HepG2 (cell line): ENCODE results near the gene NARS2. TPM values are rescaled to one million over a fixed set of nuclear protein-coding genes. Genes with fewer than 3 reads are reported as not detected.

Experiments used
- ATF7-NPFF ChIP-seq: sonication (generic); formaldehyde crosslinking; IDR thresholded peaks from 2 replicates; pipeline ENCODE4 v1.8.1; 2023; ENCODE audit warnings: mild to moderate bottlenecking, low read depth, missing genetic modification reagents, moderate library complexity
- GTF3A ChIP-seq: sonication (generic); formaldehyde crosslinking; conservative IDR thresholded peaks from 2 replicates; pipeline ENCODE4 v1.4.0; 2020; ENCODE audit warnings: mild to moderate bottlenecking, missing genetic modification reagents
- HNRNPK ChIP-seq: fragments of 200-400 bp; formaldehyde crosslinking; IDR thresholded peaks from 2 replicates; pipeline ENCODE4 v1.6.1; 2018; ENCODE audit warnings: low read length, low read depth, moderate library complexity, mild to moderate bottlenecking; ENCODE audit not compliant: poor library complexity, severe bottlenecking
- KDM4B ChIP-seq: sonication (generic); formaldehyde crosslinking; IDR thresholded peaks from 2 replicates; pipeline ENCODE4 v1.4.0; 2020; ENCODE audit warnings: missing genetic modification reagents
- MTF2 ChIP-seq: sonication (generic); formaldehyde crosslinking; IDR thresholded peaks from 2 replicates; pipeline ENCODE4 v1.5.0; 2020; ENCODE audit warnings: missing genetic modification reagents, borderline replicate concordance
- NFYC ChIP-seq: IDR thresholded peaks from 2 replicates; pipeline ENCODE4 v1.6.1; 2016; ENCODE audit warnings: missing genetic modification reagents, missing compliant biosample characterization
- PAWR ChIP-seq: sonication (generic); formaldehyde crosslinking; IDR thresholded peaks from 2 replicates; pipeline ENCODE4 v1.4.0; 2020; ENCODE audit warnings: missing genetic modification reagents, mild to moderate bottlenecking, borderline replicate concordance
- POLR2A ChIP-seq, 2 experiments: IDR thresholded peaks; 2 replicates each; pipeline ENCODE4 v1.6.1; 2011; ENCODE audit warnings: low read depth in 2 of 2, low read length in 2 of 2, mild to moderate bottlenecking in 1 of 2, moderate library complexity in 1 of 2; ENCODE audit not compliant: insufficient read depth in 1 of 2
- RFXAP ChIP-seq: sonication (generic); formaldehyde crosslinking; IDR thresholded peaks from 2 replicates; pipeline ENCODE4 v1.4.0; 2020; ENCODE audit warnings: missing genetic modification reagents, borderline replicate concordance
- TBX3 ChIP-seq: fragments of 450-650 bp; IDR thresholded peaks from 2 replicates; pipeline ENCODE4 v1.6.1; 2017; ENCODE audit warnings: antibody characterized with exemption, mild to moderate bottlenecking, inconsistent platforms, borderline replicate concordance
- ZBTB46 ChIP-seq: sonication (generic); formaldehyde crosslinking; IDR thresholded peaks from 2 replicates; pipeline ENCODE4 v1.4.0; 2020; ENCODE audit warnings: mild to moderate bottlenecking, missing genetic modification reagents, borderline replicate concordance
- ZNF34 ChIP-seq: sonication (generic); formaldehyde crosslinking; IDR thresholded peaks from 2 replicates; pipeline ENCODE4 v1.4.0; 2020; ENCODE audit warnings: mild to moderate bottlenecking, missing genetic modification reagents, borderline replicate concordance
- ZNF563 ChIP-seq: sonication (generic); formaldehyde crosslinking; IDR thresholded peaks from 2 replicates; pipeline ENCODE4 v1.8.0; 2022; ENCODE audit warnings: mild to moderate bottlenecking, moderate library complexity, missing genetic modification reagents
- polyA plus RNA-seq, 8 experiments: library from polyadenylated mRNA; depleted of rRNA in 3 of 8; stranded (reverse) in 7 of 8; unstranded in 1 of 8; fragments of >200 nt; fragmentation: Illumina TruSeq in 4 of 8; extraction: Trizol in 4 of 8; gene quantifications; 2 replicates each; pipeline versions ENCODE4 v1.2.1 to v1.2.3, GENCODE V29; 2011 to 2016; ENCODE audit warnings: low read depth in 4 of 8, missing spikeins in 1 of 8, mixed read lengths in 1 of 8; ENCODE audit not compliant: insufficient read depth in 1 of 8
- total RNA-seq, 5 experiments: library from RNA; depleted of rRNA; stranded (reverse); fragments of >200 nt; fragmentation: Illumina TruSeq; extraction: Trizol; gene quantifications; 2 replicates each; pipeline ENCODE4 v1.2.3, GENCODE V29; 2016; ENCODE audit warnings: low read depth in 1 of 5
- TF ChIP-seq, protein P1 (sequence below): sonication (generic); formaldehyde crosslinking; IDR thresholded peaks from 2 replicates; pipeline ENCODE4 v1.8.1; 2023; ENCODE audit warnings: mild to moderate bottlenecking, missing genetic modification reagents, borderline replicate concordance
- TF ChIP-seq, protein P2 (sequence below): IDR thresholded peaks from 2 replicates; pipeline ENCODE4 v1.6.1; 2016; ENCODE audit warnings: control low read depth
- TF ChIP-seq, protein P3 (sequence below), 2 experiments: fragments of 450-650 bp in 1 of 2; sonication (generic) in 1 of 2; formaldehyde crosslinking in 1 of 2; IDR thresholded peaks; 2 replicates each; pipeline versions ENCODE4 v1.6.1 to v1.8.0; 2016 to 2022; ENCODE audit warnings: antibody characterized with exemption in 1 of 2, mild to moderate bottlenecking in 1 of 2, missing genetic modification reagents in 1 of 2

NARS2 gene
- total and polyA plus RNA-seq, 2 of the 13 experiments (the other 11 are each of a cell fraction or from before 2014, with no cell fraction given), result 45.9 to 65.0 TPM

DNA sequence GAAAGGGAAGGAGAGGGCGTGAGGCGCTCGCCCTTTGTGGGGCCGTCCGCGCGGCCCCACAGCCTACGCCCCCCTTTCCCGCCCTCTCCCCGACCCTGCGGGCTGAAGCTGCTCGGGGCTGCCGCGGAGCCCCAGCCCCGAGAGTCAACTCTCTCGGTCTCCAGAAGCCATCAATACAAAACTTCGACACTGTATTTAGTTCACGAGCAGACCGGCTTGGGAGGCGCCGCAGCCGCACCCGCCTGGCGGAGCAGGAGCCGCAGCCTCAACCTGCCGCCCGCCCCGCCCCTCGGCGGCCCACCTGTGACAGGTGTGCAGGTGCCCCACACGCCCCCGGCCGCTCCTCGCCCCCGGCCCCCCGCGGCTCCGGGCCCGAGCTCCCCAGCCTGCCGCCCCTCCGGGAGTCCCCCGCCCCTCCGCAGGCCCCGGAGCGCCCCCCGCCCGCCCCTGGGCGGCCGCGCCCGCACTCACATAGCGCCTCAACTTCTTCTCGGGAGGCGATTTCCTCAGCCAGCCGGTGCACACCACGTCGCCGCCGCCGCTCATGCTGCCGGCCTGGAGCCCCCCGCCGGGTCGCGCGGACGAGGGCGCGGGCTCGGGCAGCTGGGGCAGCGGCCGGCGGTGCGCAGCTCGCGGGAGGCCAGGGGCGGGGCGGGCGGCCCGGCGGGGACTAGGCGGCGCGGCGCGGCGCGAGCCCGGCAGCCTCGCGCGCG is 157.3 kb downstream of the NARS2 start, which contains the start of gene GAB2 (continued):
- 0 out of 2 replicates have a peak, but pooled peaks have one; percentile 18 for TF ChIP-seq ZNF563 (CRISPR knock-in tag)
- no peak for TF ChIP-seq KDM4B (CRISPR knock-in tag)
- no peak for TF ChIP-seq RFXAP (CRISPR knock-in tag)
- no peak for TF ChIP-seq TBX3
- TF ChIP-seq PAWR (CRISPR knock-in tag), result no peak
- TF ChIP-seq, protein P1, sequence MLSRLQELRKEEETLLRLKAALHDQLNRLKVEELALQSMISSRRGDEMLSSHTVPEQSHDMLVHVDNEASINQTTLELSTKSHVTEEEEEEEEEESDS (CRISPR knock-in tag), result no peak
- TF ChIP-seq POLR2A (IDR thresholded peaks at IDR 0.05; ENCODE audit: insufficient read depth in 1 of 2, low read depth in 2 of 2, low read length in 2 of 2), result 0 out of 4 replicates have a peak, but pooled peaks of 1 of the 2 experiments have one; percentile 1
- no peak for TF ChIP-seq NFYC (CRISPR knock-in tag)
- no peak for TF ChIP-seq GTF3A (CRISPR knock-in tag)
- TF ChIP-seq, protein P2, sequence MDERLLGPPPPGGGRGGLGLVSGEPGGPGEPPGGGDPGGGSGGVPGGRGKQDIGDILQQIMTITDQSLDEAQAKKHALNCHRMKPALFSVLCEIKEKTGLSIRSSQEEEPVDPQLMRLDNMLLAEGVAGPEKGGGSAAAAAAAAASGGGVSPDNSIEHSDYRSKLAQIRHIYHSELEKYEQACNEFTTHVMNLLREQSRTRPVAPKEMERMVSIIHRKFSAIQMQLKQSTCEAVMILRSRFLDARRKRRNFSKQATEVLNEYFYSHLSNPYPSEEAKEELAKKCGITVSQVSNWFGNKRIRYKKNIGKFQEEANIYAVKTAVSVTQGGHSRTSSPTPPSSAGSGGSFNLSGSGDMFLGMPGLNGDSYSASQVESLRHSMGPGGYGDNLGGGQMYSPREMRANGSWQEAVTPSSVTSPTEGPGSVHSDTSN, result no peak
- no peak for TF ChIP-seq MTF2 (CRISPR knock-in tag)
- TF ChIP-seq, protein P3, sequence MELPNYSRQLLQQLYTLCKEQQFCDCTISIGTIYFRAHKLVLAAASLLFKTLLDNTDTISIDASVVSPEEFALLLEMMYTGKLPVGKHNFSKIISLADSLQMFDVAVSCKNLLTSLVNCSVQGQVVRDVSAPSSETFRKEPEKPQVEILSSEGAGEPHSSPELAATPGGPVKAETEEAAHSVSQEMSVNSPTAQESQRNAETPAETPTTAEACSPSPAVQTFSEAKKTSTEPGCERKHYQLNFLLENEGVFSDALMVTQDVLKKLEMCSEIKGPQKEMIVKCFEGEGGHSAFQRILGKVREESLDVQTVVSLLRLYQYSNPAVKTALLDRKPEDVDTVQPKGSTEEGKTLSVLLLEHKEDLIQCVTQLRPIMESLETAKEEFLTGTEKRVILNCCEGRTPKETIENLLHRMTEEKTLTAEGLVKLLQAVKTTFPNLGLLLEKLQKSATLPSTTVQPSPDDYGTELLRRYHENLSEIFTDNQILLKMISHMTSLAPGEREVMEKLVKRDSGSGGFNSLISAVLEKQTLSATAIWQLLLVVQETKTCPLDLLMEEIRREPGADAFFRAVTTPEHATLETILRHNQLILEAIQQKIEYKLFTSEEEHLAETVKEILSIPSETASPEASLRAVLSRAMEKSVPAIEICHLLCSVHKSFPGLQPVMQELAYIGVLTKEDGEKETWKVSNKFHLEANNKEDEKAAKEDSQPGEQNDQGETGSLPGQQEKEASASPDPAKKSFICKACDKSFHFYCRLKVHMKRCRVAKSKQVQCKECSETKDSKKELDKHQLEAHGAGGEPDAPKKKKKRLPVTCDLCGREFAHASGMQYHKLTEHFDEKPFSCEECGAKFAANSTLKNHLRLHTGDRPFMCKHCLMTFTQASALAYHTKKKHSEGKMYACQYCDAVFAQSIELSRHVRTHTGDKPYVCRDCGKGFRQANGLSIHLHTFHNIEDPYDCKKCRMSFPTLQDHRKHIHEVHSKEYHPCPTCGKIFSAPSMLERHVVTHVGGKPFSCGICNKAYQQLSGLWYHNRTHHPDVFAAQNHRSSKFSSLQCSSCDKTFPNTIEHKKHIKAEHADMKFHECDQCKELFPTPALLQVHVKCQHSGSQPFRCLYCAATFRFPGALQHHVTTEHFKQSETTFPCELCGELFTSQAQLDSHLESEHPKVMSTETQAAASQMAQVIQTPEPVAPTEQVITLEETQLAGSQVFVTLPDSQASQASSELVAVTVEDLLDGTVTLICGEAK (IDR thresholded peaks at IDR 0.05), result no peak
- TF ChIP-seq, protein P3 (CRISPR knock-in tag; IDR thresholded peaks at IDR 0.05), result 0 out of 2 replicates have a peak, but pooled peaks have one; percentile 1
- no peak for TF ChIP-seq ATF7-NPFF
- TF ChIP-seq ZBTB46 (CRISPR knock-in tag), result no peak
- TF ChIP-seq ZNF34, result no peak
- peak; percentile 64 for TF ChIP-seq HNRNPK
